Measurements from ENCODE around the gene MDC1.

Gene MDC1

GRCh38 chr6:30747300-30747687, 30.2 kb upstream of the MDC1 start:
- DNase-seq = no peak
- Histone ChIP-seq H3K36me3 (ENCODE audit: control insufficient read depth, insufficient read depth, low read length) (no peaks in the 10 kb centered on the region), H3K4me3 (ENCODE audit: insufficient read depth, low read depth, low read length, poor library complexity, severe bottlenecking) (no peak overlapping the region), H3K9me3 (ENCODE audit: control insufficient read depth, low read length) (no peaks in the 10 kb centered on the region), H3K27ac (ENCODE audit: insufficient read depth, low read length, poor library complexity, severe bottlenecking) (no peak overlapping the region), H3K4me1 (ENCODE audit: control insufficient read depth, insufficient read depth, low read length, poor library complexity, severe bottlenecking) (peaks cover 10% of the 10 kb centered on the region), H3K27me3 (replicated peaks; ENCODE audit: control insufficient read depth, insufficient read depth, low read length, poor library complexity, severe bottlenecking) (no peaks in the 10 kb centered on the region)

- peak; percentile 49 to 73 (median 66) for DNase-seq
- H3K36me3 ChIP-seq (ENCODE audit: control insufficient read depth, insufficient read depth, low read length) = no peaks in the 10 kb centered on the region
- H3K27me3 ChIP-seq (replicated peaks; ENCODE audit: control insufficient read depth, insufficient read depth, low read length, poor library complexity, severe bottlenecking) = no peaks in the 10 kb centered on the region
- peak within 1 kb of the TSS; percentile 83 for H3K4me3 ChIP-seq (ENCODE audit: insufficient read depth, low read depth, low read length, poor library complexity, severe bottlenecking)
- H3K27ac ChIP-seq (ENCODE audit: insufficient read depth, low read length, poor library complexity, severe bottlenecking) = peak within 1 kb of the TSS; percentile 58
- H3K9me3 ChIP-seq (ENCODE audit: control insufficient read depth, low read length) = no peaks in the 10 kb centered on the region
- H3K4me1 ChIP-seq (ENCODE audit: control insufficient read depth, insufficient read depth, low read length, poor library complexity, severe bottlenecking) = peaks cover 19% of the 10 kb centered on the region
Measured at GRCh38 chr6:30744054-30744805, 27.1 kb upstream of the MDC1 start, which contains the start of gene IER3. TSS of gene IER3 (minus strand) at chr6:30744547. CDS start at chr6:30744518, 29 bp downstream.

- Histone ChIP-seq H3K27ac (ENCODE audit: insufficient read depth, low read length, poor library complexity, severe bottlenecking) (peak overlapping the region; percentile 58), H3K9me3 (ENCODE audit: control insufficient read depth, low read length) (no peaks in the 10 kb centered on the region), H3K4me1 (ENCODE audit: control insufficient read depth, insufficient read depth, low read length, poor library complexity, severe bottlenecking) (peaks cover 19% of the 10 kb centered on the region), H3K4me3 (ENCODE audit: insufficient read depth, low read depth, low read length, poor library complexity, severe bottlenecking) (peak overlapping the region; percentile 83), H3K36me3 (ENCODE audit: control insufficient read depth, insufficient read depth, low read length) (no peaks in the 10 kb centered on the region), H3K27me3 (replicated peaks; ENCODE audit: control insufficient read depth, insufficient read depth, low read length, poor library complexity, severe bottlenecking) (no peaks in the 10 kb centered on the region)
- DNase-seq = peak in 1 of 3 donors; percentile 21
Measured at GRCh38 chr6:30743099-30744053, 26.3 kb upstream of the MDC1 start.

- Histone ChIP-seq H3K4me3 (ENCODE audit: insufficient read depth, low read depth, low read length, poor library complexity, severe bottlenecking) (peak within 1 kb of the TSS; percentile 83), H3K27ac (ENCODE audit: insufficient read depth, low read length, poor library complexity, severe bottlenecking) (peak within 1 kb of the TSS; percentile 58), H3K9me3 (ENCODE audit: control insufficient read depth, low read length) (no peaks in the 10 kb centered on the region), H3K4me1 (ENCODE audit: control insufficient read depth, insufficient read depth, low read length, poor library complexity, severe bottlenecking) (peaks cover 27% of the 10 kb centered on the region), H3K36me3 (ENCODE audit: control insufficient read depth, insufficient read depth, low read length) (no peaks in the 10 kb centered on the region), H3K27me3 (replicated peaks; ENCODE audit: control insufficient read depth, insufficient read depth, low read length, poor library complexity, severe bottlenecking) (no peaks in the 10 kb centered on the region)
- DNase-seq = peak; percentile 73 to 88 (median 85)
Measured at GRCh38 chr6:30742316-30743098, 25.4 kb upstream of the MDC1 start, which contains the start of gene FLOT1. TSS of gene FLOT1 (minus strand) at chr6:30742687. CDS start at chr6:30742189, 498 bp downstream.

GRCh38 chr6:30741789-30742315, 24.8 kb upstream of the MDC1 start:
- Histone ChIP-seq H3K36me3 (ENCODE audit: control insufficient read depth, insufficient read depth, low read length) (no peaks in the 10 kb centered on the region), H3K4me1 (ENCODE audit: control insufficient read depth, insufficient read depth, low read length, poor library complexity, severe bottlenecking) (peaks cover 33% of the 10 kb centered on the region)

GRCh38 chr6:30741063-30741779, 24.1 kb upstream of the MDC1 start:
- Histone ChIP-seq H3K27me3 (replicated peaks; ENCODE audit: control insufficient read depth, insufficient read depth, low read length, poor library complexity, severe bottlenecking) (no peaks in the 10 kb centered on the region), H3K4me1 (ENCODE audit: control insufficient read depth, insufficient read depth, low read length, poor library complexity, severe bottlenecking) (peaks cover 36% of the 10 kb centered on the region), H3K4me3 (ENCODE audit: insufficient read depth, low read depth, low read length, poor library complexity, severe bottlenecking) (peak overlapping the region; percentile 83), H3K9me3 (ENCODE audit: control insufficient read depth, low read length) (no peaks in the 10 kb centered on the region), H3K36me3 (ENCODE audit: control insufficient read depth, insufficient read depth, low read length) (no peaks in the 10 kb centered on the region), H3K27ac (ENCODE audit: insufficient read depth, low read length, poor library complexity, severe bottlenecking) (no peak overlapping the region)
- DNase-seq = no peak

More at GRCh38 chr6:30741789-30742315, 24.8 kb upstream of the MDC1 start:
- DNase-seq = no peak
- H3K4me3 ChIP-seq (ENCODE audit: insufficient read depth, low read depth, low read length, poor library complexity, severe bottlenecking) = peak overlapping the region; percentile 83
- no peaks in the 10 kb centered on the region for H3K9me3 ChIP-seq (ENCODE audit: control insufficient read depth, low read length)
- no peaks in the 10 kb centered on the region for H3K27me3 ChIP-seq (replicated peaks; ENCODE audit: control insufficient read depth, insufficient read depth, low read length, poor library complexity, severe bottlenecking)
- peak overlapping the region; percentile 58 for H3K27ac ChIP-seq (ENCODE audit: insufficient read depth, low read length, poor library complexity, severe bottlenecking)

GRCh38 chr6:30740540-30740870, 23.4 kb upstream of the MDC1 start:
- Histone ChIP-seq H3K27me3 (replicated peaks; ENCODE audit: control insufficient read depth, insufficient read depth, low read length, poor library complexity, severe bottlenecking) (no peaks in the 10 kb centered on the region), H3K4me1 (ENCODE audit: control insufficient read depth, insufficient read depth, low read length, poor library complexity, severe bottlenecking) (peaks cover 42% of the 10 kb centered on the region), H3K36me3 (ENCODE audit: control insufficient read depth, insufficient read depth, low read length) (no peaks in the 10 kb centered on the region), H3K9me3 (ENCODE audit: control insufficient read depth, low read length) (no peaks in the 10 kb centered on the region), H3K27ac (ENCODE audit: insufficient read depth, low read length, poor library complexity, severe bottlenecking) (no peak overlapping the region), H3K4me3 (ENCODE audit: insufficient read depth, low read depth, low read length, poor library complexity, severe bottlenecking) (no peak overlapping the region)
- DNase-seq = no peak

- H3K4me3 ChIP-seq (ENCODE audit: insufficient read depth, low read depth, low read length, poor library complexity, severe bottlenecking) = no peak overlapping the region
- H3K9me3 ChIP-seq (ENCODE audit: control insufficient read depth, low read length) = no peaks in the 10 kb centered on the region
- no peak for DNase-seq
- peaks cover 8% of the 10 kb centered on the region for H3K36me3 ChIP-seq (ENCODE audit: control insufficient read depth, insufficient read depth, low read length)
- H3K4me1 ChIP-seq (ENCODE audit: control insufficient read depth, insufficient read depth, low read length, poor library complexity, severe bottlenecking) = peaks cover 42% of the 10 kb centered on the region
- H3K27me3 ChIP-seq (replicated peaks; ENCODE audit: control insufficient read depth, insufficient read depth, low read length, poor library complexity, severe bottlenecking) = no peaks in the 10 kb centered on the region
- no peak overlapping the region for H3K27ac ChIP-seq (ENCODE audit: insufficient read depth, low read length, poor library complexity, severe bottlenecking)
Measured at GRCh38 chr6:30738532-30738931, 21.5 kb upstream of the MDC1 start.

Measured in effector memory CD4-positive, alpha-beta T cell (primary cell).